ENCODE measurements around the gene PRXL2B.

PRXL2B gene

DNA sequence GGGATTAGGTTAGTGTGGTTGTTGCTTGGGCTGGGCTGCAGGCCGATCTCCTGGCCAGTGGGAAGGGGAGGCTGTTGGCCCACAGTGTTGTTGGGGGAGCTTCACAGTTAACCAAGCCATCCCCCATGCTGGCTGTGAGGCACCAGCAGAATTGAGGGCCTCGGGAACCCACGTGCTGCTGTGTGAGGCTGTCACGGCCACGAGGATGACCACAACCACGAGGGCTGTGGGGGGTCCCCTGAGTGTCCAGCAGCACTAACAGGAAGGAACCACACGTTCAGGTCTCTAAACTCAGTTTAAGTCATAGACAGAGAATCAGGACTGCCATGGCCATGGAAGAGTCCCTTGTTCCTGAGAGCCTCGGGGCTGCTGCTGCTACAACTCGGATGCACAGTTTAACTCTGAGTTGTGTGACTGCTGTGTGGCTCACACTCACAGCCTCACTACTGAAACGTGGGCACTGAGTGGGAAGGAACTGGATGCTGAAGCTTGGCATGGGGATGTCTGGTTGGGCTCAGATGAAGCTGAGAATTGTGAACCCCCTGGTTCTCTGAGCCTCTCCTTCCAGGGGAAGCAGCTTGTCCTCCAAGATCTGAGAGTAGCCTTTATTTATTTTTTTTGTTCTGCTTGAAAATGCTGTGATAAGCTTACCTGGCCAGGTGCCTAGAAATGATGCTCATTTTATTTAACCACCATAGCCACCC is 51.0 kb downstream of the PRXL2B start:
- Histone ChIP-seq H3K4me3 (ENCODE audit: low read length) (no peak overlapping the region), H3K27ac (ENCODE audit: low read depth, low read length) (no peak overlapping the region), H3K9me2 (replicated peaks; ENCODE audit: control insufficient read depth, low read length) (no peaks in the 10 kb centered on the region), H3K9me3 (ENCODE audit: control insufficient read depth, insufficient read depth, low read length) (peaks cover 14% of the 10 kb centered on the region), H3K4me1 (ENCODE audit: control insufficient read depth, low read length) (peaks cover 7% of the 10 kb centered on the region), H3K36me3 (ENCODE audit: control insufficient read depth, low read length) (no peaks in the 10 kb centered on the region), H3F3A (ENCODE audit: control insufficient read depth, insufficient read depth) (no peaks in the 10 kb centered on the region), H4K20me1 (ENCODE audit: control insufficient read depth, insufficient read depth, low read depth, low read length) (no peaks in the 10 kb centered on the region), H3K79me2 (ENCODE audit: control insufficient read depth, low read length) (peaks cover 3% of the 10 kb centered on the region; the same call in 1 of the 2 replicates), H3K27me3 (ENCODE audit: control insufficient read depth, low read length) (no peaks in the 10 kb centered on the region), H3K4me2 (ENCODE audit: low read length) (no peak overlapping the region)
- no peak for TF ChIP-seq CTCF (IDR thresholded peaks at IDR 0.05; ENCODE audit: low read depth, low read length, poor library complexity, severe bottlenecking)
- TF ChIP-seq EZH2phosphoT487 (IDR thresholded peaks at IDR 0.05; ENCODE audit: borderline replicate concordance, low read length): no peak

GRCh38 chr1:2638466-2639115 is 52.0 kb downstream of the PRXL2B start:
- Histone ChIP-seq H3K4me3 (ENCODE audit: low read length) (no peak overlapping the region), H3K4me2 (ENCODE audit: low read length) (no peak overlapping the region), H4K20me1 (ENCODE audit: control insufficient read depth, insufficient read depth, low read depth, low read length) (no peaks in the 10 kb centered on the region), H3K27ac (ENCODE audit: low read depth, low read length) (no peak overlapping the region), H3F3A (ENCODE audit: control insufficient read depth, insufficient read depth) (no peaks in the 10 kb centered on the region), H3K9me2 (replicated peaks; ENCODE audit: control insufficient read depth, low read length) (no peaks in the 10 kb centered on the region), H3K4me1 (ENCODE audit: control insufficient read depth, low read length) (peaks cover 11% of the 10 kb centered on the region), H3K9me3 (ENCODE audit: control insufficient read depth, insufficient read depth, low read length) (peaks cover 14% of the 10 kb centered on the region), H3K36me3 (ENCODE audit: control insufficient read depth, low read length) (no peaks in the 10 kb centered on the region), H3K27me3 (ENCODE audit: control insufficient read depth, low read length) (no peaks in the 10 kb centered on the region), H3K79me2 (ENCODE audit: control insufficient read depth, low read length) (peaks cover 3% of the 10 kb centered on the region; the same call in 1 of the 2 replicates)
- TF ChIP-seq EZH2phosphoT487 (IDR thresholded peaks at IDR 0.05; ENCODE audit: borderline replicate concordance, low read length) (no peak), CTCF (IDR thresholded peaks at IDR 0.05; ENCODE audit: low read depth, low read length, poor library complexity, severe bottlenecking) (no peak)

GRCh38 chr1:2639203-2639602 is 52.6 kb downstream of the PRXL2B start:
- Histone ChIP-seq H3K4me1 (ENCODE audit: control insufficient read depth, low read length) (peaks cover 11% of the 10 kb centered on the region), H3K79me2 (ENCODE audit: control insufficient read depth, low read length) (peaks cover 3% of the 10 kb centered on the region; the same call in 1 of the 2 replicates), H3K4me2 (ENCODE audit: low read length) (no peak overlapping the region), H3F3A (ENCODE audit: control insufficient read depth, insufficient read depth) (no peaks in the 10 kb centered on the region), H3K36me3 (ENCODE audit: control insufficient read depth, low read length) (no peaks in the 10 kb centered on the region), H3K27me3 (ENCODE audit: control insufficient read depth, low read length) (no peaks in the 10 kb centered on the region), H4K20me1 (ENCODE audit: control insufficient read depth, insufficient read depth, low read depth, low read length) (no peaks in the 10 kb centered on the region), H3K27ac (ENCODE audit: low read depth, low read length) (no peak overlapping the region), H3K4me3 (ENCODE audit: low read length) (no peak overlapping the region), H3K9me3 (ENCODE audit: control insufficient read depth, insufficient read depth, low read length) (peaks cover 14% of the 10 kb centered on the region), H3K9me2 (replicated peaks; ENCODE audit: control insufficient read depth, low read length) (no peaks in the 10 kb centered on the region)
- TF ChIP-seq CTCF (IDR thresholded peaks at IDR 0.05; ENCODE audit: low read depth, low read length, poor library complexity, severe bottlenecking): no peak
- TF ChIP-seq EZH2phosphoT487 (IDR thresholded peaks at IDR 0.05; ENCODE audit: borderline replicate concordance, low read length): no peak
